ENCODE data around the gene CLIP4. TPM values are rescaled to one million over a fixed set of nuclear protein-coding genes. Genes with fewer than 3 reads are reported as not detected.

Gene CLIP4
- total and polyA plus RNA-seq, 10 donors = 4.1 to 68.8 (median 28.2) TPM

DNA sequence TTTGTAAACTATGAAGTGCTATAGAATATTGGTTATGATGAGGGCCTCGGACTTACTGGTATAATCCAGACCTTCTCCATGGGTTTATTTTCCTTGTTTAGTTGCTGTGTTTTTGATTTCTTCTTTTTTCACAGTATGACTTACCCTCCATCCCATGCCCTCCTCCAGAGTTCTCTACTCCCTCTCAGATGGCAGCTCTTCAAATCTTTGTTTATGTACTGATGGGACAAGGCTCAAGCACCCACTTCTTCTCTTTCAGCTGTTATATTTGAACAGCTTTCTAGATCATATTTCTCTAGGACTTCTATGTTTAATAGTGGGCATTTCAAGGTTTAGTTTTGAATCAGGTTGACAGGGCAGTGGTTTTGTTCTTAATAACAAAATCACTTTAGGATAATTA lies 43.9 kb downstream of the CLIP4 start:
- H3K27ac ChIP-seq = no peak overlapping the region
- H3K36me3 ChIP-seq = peaks cover 0 to 83% (median 30%) of the 10 kb centered on the region in 6 donors
- no peak overlapping the region for H3K4me3 ChIP-seq
- TF ChIP-seq, protein P1, sequence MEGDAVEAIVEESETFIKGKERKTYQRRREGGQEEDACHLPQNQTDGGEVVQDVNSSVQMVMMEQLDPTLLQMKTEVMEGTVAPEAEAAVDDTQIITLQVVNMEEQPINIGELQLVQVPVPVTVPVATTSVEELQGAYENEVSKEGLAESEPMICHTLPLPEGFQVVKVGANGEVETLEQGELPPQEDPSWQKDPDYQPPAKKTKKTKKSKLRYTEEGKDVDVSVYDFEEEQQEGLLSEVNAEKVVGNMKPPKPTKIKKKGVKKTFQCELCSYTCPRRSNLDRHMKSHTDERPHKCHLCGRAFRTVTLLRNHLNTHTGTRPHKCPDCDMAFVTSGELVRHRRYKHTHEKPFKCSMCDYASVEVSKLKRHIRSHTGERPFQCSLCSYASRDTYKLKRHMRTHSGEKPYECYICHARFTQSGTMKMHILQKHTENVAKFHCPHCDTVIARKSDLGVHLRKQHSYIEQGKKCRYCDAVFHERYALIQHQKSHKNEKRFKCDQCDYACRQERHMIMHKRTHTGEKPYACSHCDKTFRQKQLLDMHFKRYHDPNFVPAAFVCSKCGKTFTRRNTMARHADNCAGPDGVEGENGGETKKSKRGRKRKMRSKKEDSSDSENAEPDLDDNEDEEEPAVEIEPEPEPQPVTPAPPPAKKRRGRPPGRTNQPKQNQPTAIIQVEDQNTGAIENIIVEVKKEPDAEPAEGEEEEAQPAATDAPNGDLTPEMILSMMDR (IDR thresholded peaks at IDR 0.05 in 8 of 11, conservative IDR thresholded peaks at IDR 0.05 in 3 of 11) = no peak
- TF ChIP-seq POLR2A (IDR thresholded peaks at IDR 0.05) (no peak), POLR2AphosphoS5 (IDR thresholded peaks at IDR 0.05) (no peak)
- H3K4me1 ChIP-seq = no peaks in the 10 kb centered on the region
- DNase-seq = no peak
- no peaks in the 10 kb centered on the region for H3K9me3 ChIP-seq
- intact Hi-C loops (cut with DNase I; ENCODE audit: low total_unique reads) = no loop called here
- H3K27me3 ChIP-seq (replicated peaks in 1 of 7) = no peaks in the 10 kb centered on the region
- 5 to 95% (median 38%) methylated on average over 1 of the region's 1 CpG for WGBS, 5 donors

DNA sequence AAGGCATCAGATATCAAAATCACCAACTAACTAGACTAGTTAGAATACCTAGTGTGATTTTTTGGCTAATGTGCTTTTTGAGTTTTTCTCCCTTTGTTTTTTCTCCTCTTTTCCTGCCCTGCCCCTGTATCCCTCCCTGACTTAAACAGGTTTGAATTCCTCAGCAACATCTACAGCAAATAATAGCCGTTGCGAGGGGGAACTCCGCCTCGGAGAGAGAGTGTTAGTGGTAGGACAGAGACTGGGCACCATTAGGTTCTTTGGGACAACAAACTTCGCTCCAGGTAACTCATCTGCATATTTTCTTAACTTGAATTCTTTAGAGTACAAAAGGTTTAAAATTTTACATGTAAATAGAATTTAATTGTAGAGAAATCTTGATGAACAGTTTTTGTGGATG lies 45.0 kb downstream of the CLIP4 start:
- intact Hi-C loops (cut with DNase I; ENCODE audit: low total_unique reads) = no loop called here
- Histone ChIP-seq H3K27ac (no peak overlapping the region), H3K4me1 (no peaks in the 10 kb centered on the region), H3K4me3 (no peak overlapping the region), H3K9me3 (no peaks in the 10 kb centered on the region), H3K27me3 (replicated peaks in 1 of 7) (no peaks in the 10 kb centered on the region), H3K36me3 (peaks cover 0 to 81% (median 25%) of the 10 kb centered on the region in 6 donors)
- 73 to 97% (median 89%) methylated on average over 5 of the region's 5 CpGs for WGBS, 5 donors
- DNase-seq = no peak
- TF ChIP-seq, protein P1 (IDR thresholded peaks at IDR 0.05 in 8 of 11, conservative IDR thresholded peaks at IDR 0.05 in 3 of 11) = no peak
- TF ChIP-seq POLR2AphosphoS5 (IDR thresholded peaks at IDR 0.05) (no peak), POLR2A (IDR thresholded peaks at IDR 0.05) (no peak)

DNA sequence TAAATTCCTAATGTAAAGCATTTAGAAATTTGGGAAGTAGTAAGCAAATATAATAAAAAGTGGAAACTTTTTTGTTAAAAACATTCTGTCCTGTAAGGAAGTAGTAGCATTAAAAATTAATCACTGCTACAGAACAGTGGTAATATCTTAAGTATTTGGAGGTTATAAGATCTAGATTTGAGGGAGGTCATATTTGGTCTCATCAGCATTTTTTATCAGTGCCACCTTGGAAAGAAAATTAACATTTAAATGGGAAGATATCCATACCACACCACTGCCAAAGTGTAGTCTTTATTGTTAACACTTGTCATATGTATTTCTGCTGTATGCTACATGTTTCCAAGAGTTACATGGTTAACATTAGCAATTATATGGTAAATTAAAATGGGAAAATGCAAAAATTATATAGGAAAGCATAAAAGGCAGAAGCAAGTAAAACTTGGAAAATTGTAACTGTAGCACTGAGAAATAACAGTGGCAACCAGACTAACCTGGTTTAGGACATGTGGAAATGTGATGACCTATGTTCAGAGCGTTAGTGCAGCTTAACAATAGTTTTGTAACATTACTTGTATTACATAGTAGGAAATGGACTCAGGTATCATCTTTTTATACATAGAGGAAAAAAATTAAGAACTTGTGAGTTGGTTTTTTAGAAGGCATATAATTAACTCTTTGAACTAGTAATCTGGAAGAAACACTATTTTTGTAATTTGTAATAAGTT lies 47.2 kb downstream of the CLIP4 start:
- no peak overlapping the region for H3K4me3 ChIP-seq
- H3K9me3 ChIP-seq = no peaks in the 10 kb centered on the region
- no peaks in the 10 kb centered on the region for H3K4me1 ChIP-seq
- peaks cover 0 to 68% (median 14%) of the 10 kb centered on the region in 6 donors for H3K36me3 ChIP-seq
- TF ChIP-seq, protein P1 (IDR thresholded peaks at IDR 0.05 in 8 of 11, conservative IDR thresholded peaks at IDR 0.05 in 3 of 11) = no peak
- TF ChIP-seq POLR2A (IDR thresholded peaks at IDR 0.05) (no peak), POLR2AphosphoS5 (IDR thresholded peaks at IDR 0.05) (no peak)
- DNase-seq = no peak
- intact Hi-C loops (cut with DNase I; ENCODE audit: low total_unique reads) = no loop called here
- WGBS, 5 donors = 73 to 94% (median 86%) methylated on average over 1 of the region's 1 CpG
- H3K27ac ChIP-seq = no peak overlapping the region
- no peaks in the 10 kb centered on the region for H3K27me3 ChIP-seq (replicated peaks in 1 of 7)

DNA sequence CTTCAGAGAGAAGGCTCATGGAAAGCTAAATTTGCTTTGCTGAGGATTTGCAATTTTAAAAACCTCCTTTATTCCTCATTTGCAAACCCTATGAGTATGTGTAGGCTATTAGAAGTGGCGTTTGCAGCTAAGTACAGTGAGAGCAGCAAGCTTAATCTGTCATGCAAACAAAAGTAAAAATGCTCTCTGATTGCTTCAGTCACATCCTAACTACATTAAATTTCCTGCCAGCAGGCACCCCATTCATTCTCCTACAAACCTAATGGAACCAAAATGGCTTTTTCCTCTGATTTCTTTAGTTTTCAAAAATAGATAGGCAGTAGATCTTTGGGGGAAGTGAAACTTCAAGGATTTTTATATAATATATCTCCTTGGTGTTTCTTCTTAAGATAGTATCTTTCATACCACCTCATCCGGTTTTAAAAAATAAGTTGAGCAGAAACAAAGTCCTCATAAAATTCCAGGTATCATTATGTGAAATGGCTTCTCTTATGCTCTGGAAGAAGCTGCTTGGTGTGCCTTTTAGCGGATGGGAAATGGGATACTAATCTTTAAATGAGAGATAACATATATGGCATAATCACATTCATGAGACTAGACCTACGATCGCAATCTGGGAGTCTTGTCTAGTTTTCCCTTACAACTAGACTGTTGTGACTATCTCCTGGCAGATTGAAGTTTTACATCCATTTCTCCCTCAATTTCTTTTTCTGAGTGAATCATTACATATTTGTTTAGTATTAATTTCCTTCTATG lies 49.1 kb downstream of the CLIP4 start:
- no peaks in the 10 kb centered on the region for H3K27me3 ChIP-seq (replicated peaks in 1 of 7)
- DNase-seq = no peak
- H3K36me3 ChIP-seq = peaks cover 0 to 67% (median 5%) of the 10 kb centered on the region in 6 donors
- H3K4me3 ChIP-seq = no peak overlapping the region
- 87 to 92% (median 88%) methylated on average over 5 of the region's 5 CpGs for WGBS, 5 donors
- H3K9me3 ChIP-seq = no peaks in the 10 kb centered on the region
- no peaks in the 10 kb centered on the region for H3K4me1 ChIP-seq
- no peak overlapping the region for H3K27ac ChIP-seq
- intact Hi-C loops (cut with DNase I; ENCODE audit: low total_unique reads) = no loop called here
- TF ChIP-seq POLR2A (IDR thresholded peaks at IDR 0.05) = no peak
- TF ChIP-seq POLR2AphosphoS5 (IDR thresholded peaks at IDR 0.05) = no peak
